Measurements from ENCODE around the gene TRIM14. TPM values are rescaled to one million over a fixed set of nuclear protein-coding genes. Genes with fewer than 3 reads are reported as not detected.

The TRIM14 gene
- polyA plus RNA-seq, 2 of the 4 experiments (the other 2 are of a cell fraction) = 8.8 to 9.2 TPM

GRCh38 chr9:98142182-98142907 is 23.3 kb upstream of the TRIM14 start (continued):
- TF ChIP-seq REST (IDR thresholded peaks at IDR 0.05) (no peak), MAFK (IDR thresholded peaks at IDR 0.05; ENCODE audit: partially characterized antibody) (no peak), PHF8 (IDR thresholded peaks at IDR 0.05; ENCODE audit: borderline replicate concordance, low read depth) (no peak)

GRCh38 chr9:98140503-98140902 is 21.5 kb upstream of the TRIM14 start:
- H3K9me3 ChIP-seq = no peaks in the 10 kb centered on the region

GRCh38 chr9:98136489-98136888 is 17.5 kb upstream of the TRIM14 start:
- no peak for ATAC-seq
- Histone ChIP-seq H3K4me1 (no peaks in the 10 kb centered on the region), H3K4me3 (no peak overlapping the region), H3K4me2 (no peak overlapping the region), H3K27ac (no peak overlapping the region), H3K9me3 (no peaks in the 10 kb centered on the region)
- CTCF ChIA-PET = interaction anchor here (0.8 to 1.2 kb wide), 2 partner anchors 9 to 11 kb away, joined by 3 read pairs; no protein-coding TSS in a partner anchor
- POLR2A ChIA-PET = no interaction called here
- no peak for DNase-seq (ENCODE audit: low read depth in 1 of 2, low spot score in 1 of 2)
- FAIRE-seq = no peak
- TF ChIP-seq USF2 (IDR thresholded peaks at IDR 0.05) = no peak
- TF ChIP-seq EP300 (IDR thresholded peaks at IDR 0.05) = no peak
- no peak for TF ChIP-seq POLR2AphosphoS2 (conservative IDR thresholded peaks at IDR 0.05; ENCODE audit: low read length)
- TF ChIP-seq FOSL2 (IDR thresholded peaks at IDR 0.05) = no peak
- no peak for TF ChIP-seq FOSL2 (CRISPR knock-in tag; IDR thresholded peaks at IDR 0.05)
- no peak for TF ChIP-seq NR3C1 (IDR thresholded peaks at IDR 0.05)
- no peak for TF ChIP-seq RCOR1 (IDR thresholded peaks at IDR 0.05; ENCODE audit: low read depth, low read length)
- TF ChIP-seq BHLHE40 (IDR thresholded peaks at IDR 0.05; ENCODE audit: low read depth, low read length) = no peak
- no peak for TF ChIP-seq JUN (IDR thresholded peaks at IDR 0.05)

More at GRCh38 chr9:98140503-98140902, 21.5 kb upstream of the TRIM14 start:
- WGBS (ENCODE audit: missing lambda C conversion rate) = 43% methylated on average over 5 of the region's 5 CpGs
- no peak overlapping the region for H3K4me2 ChIP-seq
- TF ChIP-seq SMC3 (IDR thresholded peaks at IDR 0.05) (no peak), ZC3H11A (IDR thresholded peaks at IDR 0.05) (no peak)
- TF ChIP-seq, protein P1, sequence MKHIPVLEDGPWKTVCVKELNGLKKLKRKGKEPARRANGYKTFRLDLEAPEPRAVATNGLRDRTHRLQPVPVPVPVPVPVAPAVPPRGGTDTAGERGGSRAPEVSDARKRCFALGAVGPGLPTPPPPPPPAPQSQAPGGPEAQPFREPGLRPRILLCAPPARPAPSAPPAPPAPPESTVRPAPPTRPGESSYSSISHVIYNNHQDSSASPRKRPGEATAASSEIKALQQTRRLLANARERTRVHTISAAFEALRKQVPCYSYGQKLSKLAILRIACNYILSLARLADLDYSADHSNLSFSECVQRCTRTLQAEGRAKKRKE (CRISPR knock-in tag; IDR thresholded peaks at IDR 0.05; ENCODE audit: low read depth) = no peak
- FAIRE-seq = no peak
- CTCF ChIA-PET = no interaction called here
- POLR2A ChIA-PET = no interaction called here
- H3K27ac ChIP-seq = no peak overlapping the region
- DNase-seq (ENCODE audit: low read depth in 1 of 2, low spot score in 1 of 2) = no peak
- peaks cover 15% of the 10 kb centered on the region; the same call in 2 of the 3 replicates for H3K4me1 ChIP-seq
- no peak for ATAC-seq
- no peak overlapping the region for H3K4me3 ChIP-seq

GRCh38 chr9:98135938-98136337 is 16.9 kb upstream of the TRIM14 start:
- ChIA-PET CTCF (interaction anchor here (0.8 to 1.2 kb wide), 2 partner anchors 8 to 12 kb away, joined by 3 read pairs; no protein-coding TSS in a partner anchor), POLR2A (no interaction called here)
- 77% methylated on average over 7 of the region's 7 CpGs for WGBS (ENCODE audit: missing lambda C conversion rate)
- Histone ChIP-seq H3K4me3 (no peak overlapping the region), H3K4me1 (no peaks in the 10 kb centered on the region), H3K27ac (no peak overlapping the region), H3K9me3 (no peaks in the 10 kb centered on the region), H3K4me2 (no peak overlapping the region)
- FAIRE-seq (no peak), DNase-seq (ENCODE audit: low read depth in 1 of 2, low spot score in 1 of 2) (no peak), ATAC-seq (no peak)
- no peak for TF ChIP-seq CHD4 (IDR thresholded peaks at IDR 0.05; ENCODE audit: borderline replicate concordance)
- no peak for TF ChIP-seq HOXB13 (CRISPR knock-in tag; IDR thresholded peaks at IDR 0.05; ENCODE audit: low read depth)
- no peak for TF ChIP-seq BHLHE40 (IDR thresholded peaks at IDR 0.05; ENCODE audit: low read depth, low read length)
- TF ChIP-seq, protein P2, sequence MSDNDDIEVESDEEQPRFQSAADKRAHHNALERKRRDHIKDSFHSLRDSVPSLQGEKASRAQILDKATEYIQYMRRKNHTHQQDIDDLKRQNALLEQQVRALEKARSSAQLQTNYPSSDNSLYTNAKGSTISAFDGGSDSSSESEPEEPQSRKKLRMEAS (IDR thresholded peaks at IDR 0.05) = no peak
- no peak for TF ChIP-seq ZFP36 (IDR thresholded peaks at IDR 0.05; ENCODE audit: borderline replicate concordance, partially characterized antibody)
- TF ChIP-seq HES2 (IDR thresholded peaks at IDR 0.05) = no peak
- TF ChIP-seq, protein P1 (CRISPR knock-in tag; IDR thresholded peaks at IDR 0.05; ENCODE audit: low read depth) = no peak
- TF ChIP-seq NR3C1 (IDR thresholded peaks at IDR 0.05) = no peak
- no peak for TF ChIP-seq REST (IDR thresholded peaks at IDR 0.05)
